Hepatocyte (in vitro differentiated cells): ENCODE data around the gene OR5T2.

Experiments used
- CTCF ChIP-seq: fragments of 200-600 bp; sonication (generic); IDR thresholded peaks from 2 replicates; pipeline ENCODE4 v1.5.1; 2016; ENCODE audit warnings: antibody characterized with exemption, mild to moderate bottlenecking; ENCODE audit not compliant: poor library complexity
- EZH2 ChIP-seq: fragments of 200-600 bp; sonication (generic); IDR thresholded peaks from 2 replicates; pipeline ENCODE4 v1.6.1; 2016; ENCODE audit warnings: antibody characterized with exemption, mild to moderate bottlenecking, borderline replicate concordance

GRCh38 chr11:56271092-56271491, 37.0 kb upstream of the OR5T2 start:
- TF ChIP-seq CTCF: no peak
- TF ChIP-seq EZH2: no peak
